NCI-H187 (cell line): ENCODE data around the gene KANSL1.
"Not testable (repeated sequence)": the region's sequence is repeated elsewhere in the genome, so short reads cannot be mapped to it uniquely, and the experiment has no call there.

Experiments
- DNase-seq, 2 experiments: peaks; one replicate each; lab custom pipeline; 2025; lab: John Stamatoyannopoulos, UW

KANSL1 gene, protein sequence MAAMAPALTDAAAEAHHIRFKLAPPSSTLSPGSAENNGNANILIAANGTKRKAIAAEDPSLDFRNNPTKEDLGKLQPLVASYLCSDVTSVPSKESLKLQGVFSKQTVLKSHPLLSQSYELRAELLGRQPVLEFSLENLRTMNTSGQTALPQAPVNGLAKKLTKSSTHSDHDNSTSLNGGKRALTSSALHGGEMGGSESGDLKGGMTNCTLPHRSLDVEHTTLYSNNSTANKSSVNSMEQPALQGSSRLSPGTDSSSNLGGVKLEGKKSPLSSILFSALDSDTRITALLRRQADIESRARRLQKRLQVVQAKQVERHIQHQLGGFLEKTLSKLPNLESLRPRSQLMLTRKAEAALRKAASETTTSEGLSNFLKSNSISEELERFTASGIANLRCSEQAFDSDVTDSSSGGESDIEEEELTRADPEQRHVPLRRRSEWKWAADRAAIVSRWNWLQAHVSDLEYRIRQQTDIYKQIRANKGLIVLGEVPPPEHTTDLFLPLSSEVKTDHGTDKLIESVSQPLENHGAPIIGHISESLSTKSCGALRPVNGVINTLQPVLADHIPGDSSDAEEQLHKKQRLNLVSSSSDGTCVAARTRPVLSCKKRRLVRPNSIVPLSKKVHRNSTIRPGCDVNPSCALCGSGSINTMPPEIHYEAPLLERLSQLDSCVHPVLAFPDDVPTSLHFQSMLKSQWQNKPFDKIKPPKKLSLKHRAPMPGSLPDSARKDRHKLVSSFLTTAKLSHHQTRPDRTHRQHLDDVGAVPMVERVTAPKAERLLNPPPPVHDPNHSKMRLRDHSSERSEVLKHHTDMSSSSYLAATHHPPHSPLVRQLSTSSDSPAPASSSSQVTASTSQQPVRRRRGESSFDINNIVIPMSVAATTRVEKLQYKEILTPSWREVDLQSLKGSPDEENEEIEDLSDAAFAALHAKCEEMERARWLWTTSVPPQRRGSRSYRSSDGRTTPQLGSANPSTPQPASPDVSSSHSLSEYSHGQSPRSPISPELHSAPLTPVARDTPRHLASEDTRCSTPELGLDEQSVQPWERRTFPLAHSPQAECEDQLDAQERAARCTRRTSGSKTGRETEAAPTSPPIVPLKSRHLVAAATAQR (N-terminal part only)

DNA sequence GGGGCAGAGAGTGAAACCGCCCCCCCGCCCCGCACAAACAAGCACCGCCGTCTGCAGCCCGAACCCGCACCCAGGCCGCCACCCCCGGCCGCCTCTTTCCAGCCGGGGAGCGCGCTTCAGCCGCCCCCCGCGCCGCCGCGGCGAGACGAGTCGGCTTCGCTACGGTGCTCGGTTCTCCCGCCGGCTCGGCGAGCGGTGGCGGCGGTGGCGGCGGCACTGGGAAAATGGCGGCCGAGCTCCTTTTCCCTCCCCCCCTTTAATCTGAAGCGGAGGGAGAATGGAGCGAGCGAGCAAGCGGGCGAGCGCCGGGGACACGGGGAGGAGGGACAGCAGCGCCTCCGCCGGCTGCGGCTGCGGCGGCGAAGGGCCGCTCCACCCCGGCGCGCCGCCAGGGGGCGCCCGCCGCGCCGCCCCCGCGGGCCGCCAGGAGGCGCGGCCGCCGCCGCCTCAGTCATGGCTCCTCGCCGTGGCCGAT, at the start of gene KANSL1:
Gene KANSL1 (minus strand): TSS at position 279 of the 475 bp plus-strand sequence. CDS start 21,286 bp downstream, outside the sequence.
- peak; percentile 25 to 75 for DNase-seq

DNA sequence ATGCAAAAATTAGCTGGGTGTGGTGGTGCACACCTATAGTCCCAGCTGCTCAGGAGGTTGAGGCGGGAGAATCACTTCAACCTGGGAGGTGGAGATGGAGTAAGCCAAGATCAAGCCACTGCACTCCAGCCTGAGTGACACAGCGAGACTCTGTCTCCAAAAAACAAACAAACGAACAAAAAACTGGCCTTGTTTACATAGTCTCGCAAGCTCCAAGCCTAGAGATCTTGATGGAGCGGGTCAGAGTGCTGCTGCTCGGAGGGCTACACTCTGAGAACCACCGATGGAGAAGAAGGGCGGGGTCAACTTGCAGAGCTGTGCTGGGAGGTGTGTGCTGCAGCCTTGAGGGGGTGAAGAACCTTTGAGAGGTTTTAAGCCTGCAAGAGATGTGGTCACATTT, 38.1 kb upstream of the KANSL1 start:
- not testable (repeated sequence) for DNase-seq

DNA sequence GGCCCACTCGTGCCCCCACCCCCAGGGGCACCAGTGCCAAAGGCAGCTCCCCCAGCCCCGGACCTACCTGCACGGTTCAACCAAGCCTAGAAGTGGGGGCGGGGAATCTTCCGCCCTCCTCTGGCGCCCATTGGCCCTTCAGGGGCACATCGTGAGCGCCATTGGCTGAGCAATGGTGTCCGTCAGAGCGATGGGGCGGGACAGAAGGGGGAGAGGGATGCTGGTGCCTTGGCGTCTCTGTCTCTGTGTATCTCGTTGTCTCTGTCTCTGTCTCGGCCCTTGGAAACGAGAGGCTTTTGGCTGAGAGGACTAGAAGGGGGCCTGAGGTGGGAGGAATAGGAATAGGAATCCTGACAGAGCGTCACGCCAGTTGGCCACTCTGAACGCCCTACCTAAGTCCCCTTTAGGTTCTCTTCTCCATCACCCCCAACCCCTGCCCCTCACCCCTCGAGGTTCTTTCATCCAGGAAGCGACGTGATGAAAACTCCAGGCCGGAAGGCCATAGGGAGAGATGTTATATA, 32.1 kb upstream of the KANSL1 start:
- peak; percentile 83 to 91 for DNase-seq

DNA sequence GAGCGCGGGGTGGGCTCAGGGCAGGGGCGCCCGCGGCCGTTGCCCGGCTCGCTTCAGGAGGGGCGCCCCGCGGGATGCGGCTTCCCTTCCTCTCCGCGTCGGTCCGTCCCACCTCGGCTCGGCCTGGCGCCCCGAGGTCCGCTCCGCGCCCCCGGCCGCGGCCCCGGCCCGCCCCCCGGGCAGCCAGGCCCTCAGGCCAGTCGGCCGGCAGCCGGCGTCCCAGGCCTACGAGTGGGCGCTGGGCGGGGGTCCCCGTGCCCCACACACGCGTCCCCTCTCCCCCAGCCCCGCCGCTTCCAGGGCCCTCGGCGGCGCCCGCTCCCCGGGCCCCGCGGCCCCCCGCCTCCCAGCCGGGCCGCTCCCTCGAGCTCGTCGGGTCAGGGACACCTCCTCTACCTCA, 31.6 kb upstream of the KANSL1 start:
- DNase-seq = not testable (repeated sequence)

DNA sequence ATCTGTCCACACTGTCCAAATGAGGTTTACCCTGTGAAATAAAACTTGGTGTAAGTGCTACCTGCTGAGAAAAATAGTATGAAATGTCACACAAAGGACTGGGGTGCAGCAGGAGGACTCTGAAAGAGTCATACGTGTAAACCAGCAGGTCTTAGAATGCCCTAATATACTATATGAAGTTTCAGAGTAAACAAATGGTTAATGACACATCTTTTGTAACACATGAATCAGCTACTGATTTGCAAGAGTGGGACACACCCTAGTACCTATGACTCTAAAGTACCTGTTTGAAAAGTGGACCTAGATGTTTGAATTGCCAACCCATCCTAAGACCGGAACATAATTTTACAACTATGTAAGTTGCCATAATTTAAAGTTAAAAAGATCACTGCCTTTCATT, 29.8 kb upstream of the KANSL1 start:
- not testable (repeated sequence) for DNase-seq

DNA sequence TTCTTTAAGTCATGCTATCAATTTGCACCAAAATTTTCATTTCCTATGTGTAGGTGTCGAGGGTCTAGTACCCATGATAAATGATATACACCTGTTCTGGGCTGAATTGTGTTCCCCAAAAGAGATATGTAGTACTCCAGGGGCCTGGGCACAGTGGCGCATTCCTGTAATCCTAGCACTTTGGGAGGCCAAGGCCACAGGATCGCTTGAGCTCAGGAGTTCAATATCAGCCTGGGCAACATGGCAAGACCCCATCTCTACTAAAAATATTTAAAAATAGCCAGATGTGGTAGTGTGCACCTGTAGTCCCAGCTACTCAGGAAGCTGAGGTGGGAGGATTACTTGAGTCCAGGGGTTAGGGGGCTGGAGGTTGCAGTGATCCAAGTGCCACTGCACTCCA, 23.5 kb upstream of the KANSL1 start:
- no peak for DNase-seq

DNA sequence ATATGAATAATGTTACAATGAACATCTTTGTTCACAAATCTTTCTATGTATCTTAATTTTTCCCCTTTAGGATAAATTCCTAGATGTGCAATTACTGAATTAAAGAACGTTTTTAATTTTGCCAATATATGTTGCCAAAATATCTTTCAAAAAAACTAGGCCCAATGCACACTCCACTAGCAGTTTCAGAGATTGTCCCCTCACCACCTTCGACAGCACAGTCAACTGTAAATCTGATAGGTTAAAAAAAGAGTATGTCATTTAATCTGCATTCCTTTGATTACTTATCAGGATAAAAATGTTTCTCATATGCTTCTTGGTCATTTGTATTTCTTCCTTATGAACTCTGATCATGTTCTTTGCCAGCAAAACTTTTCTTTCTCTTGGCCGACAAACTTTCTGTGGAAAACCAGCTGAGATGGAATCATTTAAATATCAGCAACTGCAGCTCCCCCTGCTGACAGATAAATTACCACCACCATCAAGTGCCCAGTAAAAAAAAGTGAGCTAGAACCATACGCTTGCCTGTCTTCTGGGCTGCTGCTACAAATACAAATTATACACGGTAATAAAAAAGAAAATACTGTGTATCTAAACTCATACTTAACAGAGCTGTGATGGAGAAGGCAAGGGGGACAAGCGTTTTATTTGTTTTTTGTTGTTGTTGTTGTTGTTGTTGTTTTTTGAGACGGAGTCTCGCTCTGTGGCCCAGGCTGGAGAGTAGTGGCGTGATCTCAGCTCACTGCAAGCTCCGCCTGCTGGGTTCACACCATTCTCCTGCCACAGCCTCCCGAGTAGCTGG, 19.6 kb upstream of the KANSL1 start:
- DNase-seq = no peak

DNA sequence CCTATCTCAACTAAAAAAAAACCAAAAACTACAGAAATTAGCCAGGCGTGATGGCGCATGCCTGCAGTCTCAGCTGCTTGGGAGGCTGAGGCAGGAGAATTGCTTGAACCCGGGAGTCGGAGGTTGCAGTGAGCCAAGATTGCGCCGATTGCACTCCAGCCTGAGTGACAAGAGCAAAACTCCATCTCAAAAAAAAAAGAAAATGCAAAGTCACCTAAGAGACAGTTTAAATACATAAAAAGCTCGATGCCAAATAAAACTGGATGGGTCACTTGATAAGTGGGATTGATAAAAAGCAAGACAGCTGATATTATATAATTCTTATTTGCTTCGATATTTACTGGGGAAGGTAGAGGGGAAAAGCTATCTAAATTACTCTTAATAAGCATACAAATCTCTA, 15.8 kb upstream of the KANSL1 start:
- DNase-seq = no peak

DNA sequence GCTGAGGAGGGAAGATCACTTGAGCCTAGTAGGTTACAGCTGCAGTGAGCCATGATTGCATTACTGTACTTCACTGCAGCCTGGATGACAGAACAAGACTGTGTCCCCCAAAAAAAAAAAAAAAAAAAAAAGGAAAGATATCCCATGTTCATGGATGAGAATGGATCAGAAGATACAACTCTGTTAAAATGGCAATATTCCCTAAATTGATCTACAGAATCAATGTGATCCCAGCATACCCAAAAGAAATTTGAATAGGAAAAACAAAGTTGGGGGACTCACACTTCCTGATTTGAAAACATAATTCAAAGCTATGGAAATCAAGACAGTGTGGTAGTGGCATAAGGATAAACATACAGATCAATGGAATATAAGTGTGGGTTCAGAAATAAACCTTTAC, 12.7 kb upstream of the KANSL1 start:
- no peak for DNase-seq

DNA sequence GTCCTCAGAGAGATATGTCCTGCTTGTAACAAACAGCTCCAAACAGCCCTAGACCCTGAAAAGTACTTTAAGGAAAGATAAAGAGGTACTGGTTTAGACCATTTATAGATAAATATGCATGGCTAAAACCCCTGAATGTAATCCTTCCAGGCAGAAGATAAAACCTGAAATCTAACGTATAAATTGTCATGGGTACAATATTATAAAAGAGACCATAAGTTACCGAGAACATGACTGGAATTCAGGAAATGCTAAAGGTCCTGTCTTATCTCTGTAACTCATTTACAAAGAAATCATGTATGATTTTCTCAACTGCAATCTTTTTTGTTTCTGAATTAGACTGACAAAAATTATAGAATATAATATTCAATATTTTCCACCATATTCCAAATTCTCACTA, 9.2 kb upstream of the KANSL1 start:
- no peak for DNase-seq

DNA sequence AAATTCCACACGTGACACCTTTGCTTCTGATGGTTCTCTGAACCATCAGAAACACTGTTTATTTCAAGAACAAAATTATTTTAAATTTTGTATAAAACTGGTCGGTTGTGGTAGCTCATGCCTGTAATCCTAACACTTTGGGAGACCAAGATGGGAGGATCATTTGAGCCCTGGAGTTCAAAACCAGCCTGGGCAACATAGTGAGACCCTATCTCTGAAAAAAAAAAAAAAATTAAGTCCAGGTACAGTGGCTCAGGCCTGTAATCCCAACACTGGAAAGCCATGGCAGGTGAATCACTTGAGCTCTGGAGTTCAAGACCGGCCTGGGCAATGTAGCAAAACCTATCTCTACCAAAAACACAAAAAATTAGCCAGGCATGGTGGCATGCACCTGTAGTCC, 8.3 kb upstream of the KANSL1 start:
- DNase-seq = no peak

DNA sequence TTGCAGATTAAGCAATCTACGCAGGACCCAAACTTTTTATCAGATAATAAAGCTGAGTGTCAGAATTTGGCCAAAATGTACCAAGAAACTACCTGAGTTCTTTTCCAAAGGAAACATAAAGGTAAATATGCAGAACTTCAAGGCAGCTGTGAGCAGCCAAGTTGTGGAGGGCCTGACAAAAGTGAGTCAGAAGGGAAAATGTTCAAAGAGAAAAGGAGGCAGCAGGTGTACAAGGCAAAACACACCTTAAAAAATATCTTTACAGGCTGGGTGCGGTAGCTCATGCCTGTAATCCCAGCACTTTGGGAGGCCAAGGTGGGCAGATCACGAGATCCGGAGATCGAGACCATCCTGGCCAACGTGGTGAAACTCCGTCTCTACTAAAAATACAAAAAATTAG, 7.0 kb upstream of the KANSL1 start:
- no peak for DNase-seq

DNA sequence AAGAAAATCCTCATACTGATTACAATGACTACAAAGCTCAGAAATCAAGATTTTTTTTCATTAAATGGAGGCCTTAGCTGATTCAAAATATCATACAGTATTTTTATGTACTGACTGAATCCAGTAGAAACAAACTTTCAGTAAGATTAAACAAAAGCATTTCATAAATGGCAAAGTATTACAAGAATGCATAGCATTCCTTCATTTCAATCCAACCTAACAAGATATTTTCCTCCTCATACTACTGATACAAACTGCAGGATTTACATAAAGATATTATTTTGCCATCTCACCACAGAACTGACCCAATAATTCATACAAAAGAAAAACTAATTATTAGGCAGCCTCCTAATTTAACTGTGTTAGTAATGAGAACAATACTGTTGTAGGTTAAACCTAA, 6.2 kb upstream of the KANSL1 start:
- DNase-seq = no peak

DNA sequence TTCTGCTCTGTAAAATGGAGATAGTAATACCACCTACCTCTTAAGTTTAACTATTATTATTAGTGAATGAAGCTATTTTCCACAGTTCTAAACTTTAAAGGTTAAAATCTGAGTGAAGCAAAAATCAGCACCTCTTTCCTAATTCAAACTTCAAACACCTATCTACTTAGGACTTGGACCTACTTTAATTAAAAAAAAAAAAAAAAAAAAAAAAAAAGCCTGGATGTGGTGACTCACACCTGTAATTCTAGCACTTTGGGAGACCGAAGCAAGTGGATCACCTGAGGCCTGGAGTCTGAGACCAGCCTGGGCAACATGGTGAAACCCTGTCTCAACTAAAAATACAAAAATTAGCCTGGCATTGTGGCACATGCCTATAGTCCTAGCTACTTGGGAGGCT, 5.0 kb upstream of the KANSL1 start:
- DNase-seq = no peak

DNA sequence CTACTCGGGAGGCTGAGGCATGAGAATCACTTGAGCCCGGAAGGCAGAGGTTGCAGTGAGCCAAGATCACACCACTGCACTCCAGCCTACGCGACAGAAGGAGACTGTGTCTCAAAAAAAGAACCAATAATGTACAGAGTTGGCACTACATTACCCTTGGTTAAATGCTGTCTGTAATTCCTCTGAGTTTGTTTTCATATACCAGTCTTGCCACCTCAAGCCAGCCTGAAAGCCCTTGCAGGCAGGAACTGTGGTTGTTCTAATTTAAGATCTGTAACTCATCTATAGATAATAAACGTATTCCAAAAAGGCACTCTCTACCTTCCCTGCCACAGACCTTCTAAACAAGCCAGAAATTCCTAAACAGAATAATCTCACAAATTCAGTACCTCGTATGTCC, 4.3 kb upstream of the KANSL1 start:
- DNase-seq = no peak

DNA sequence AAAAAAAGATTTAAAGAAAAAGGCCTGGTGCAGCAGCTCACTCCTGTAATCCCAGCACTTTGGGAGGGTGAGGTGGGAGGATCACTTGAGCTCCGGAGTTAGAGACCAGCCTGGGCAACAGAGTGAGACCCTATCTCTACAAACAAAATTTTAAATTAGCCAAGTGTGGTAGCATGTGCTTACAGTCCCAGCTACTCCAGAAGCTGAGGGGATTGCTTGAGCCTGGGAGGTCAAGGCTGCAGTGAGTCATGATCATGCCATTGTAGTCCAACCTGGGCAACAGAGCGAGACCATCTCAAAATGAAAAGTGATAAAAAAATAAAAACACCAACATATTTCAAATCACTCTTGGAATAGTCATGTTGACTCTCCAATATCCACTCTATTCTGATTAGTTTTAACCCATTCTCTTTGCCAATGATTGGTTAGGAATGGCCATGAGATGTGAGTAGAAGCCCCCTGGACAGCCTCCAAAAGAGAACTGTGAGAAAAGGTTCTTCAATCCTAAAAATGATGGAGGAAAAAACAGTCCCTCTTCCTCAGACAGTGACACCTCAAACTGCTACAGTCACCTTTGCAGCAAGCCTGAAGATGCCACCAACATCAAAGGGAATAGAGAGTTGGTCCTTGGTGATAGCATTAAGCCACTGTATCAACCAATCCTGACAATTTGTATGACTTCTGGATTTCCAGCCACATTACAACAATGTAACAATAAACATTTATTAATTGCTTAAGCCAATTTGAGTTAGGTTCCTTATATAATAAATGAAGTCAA, 2.9 kb upstream of the KANSL1 start:
- DNase-seq = no peak

DNA sequence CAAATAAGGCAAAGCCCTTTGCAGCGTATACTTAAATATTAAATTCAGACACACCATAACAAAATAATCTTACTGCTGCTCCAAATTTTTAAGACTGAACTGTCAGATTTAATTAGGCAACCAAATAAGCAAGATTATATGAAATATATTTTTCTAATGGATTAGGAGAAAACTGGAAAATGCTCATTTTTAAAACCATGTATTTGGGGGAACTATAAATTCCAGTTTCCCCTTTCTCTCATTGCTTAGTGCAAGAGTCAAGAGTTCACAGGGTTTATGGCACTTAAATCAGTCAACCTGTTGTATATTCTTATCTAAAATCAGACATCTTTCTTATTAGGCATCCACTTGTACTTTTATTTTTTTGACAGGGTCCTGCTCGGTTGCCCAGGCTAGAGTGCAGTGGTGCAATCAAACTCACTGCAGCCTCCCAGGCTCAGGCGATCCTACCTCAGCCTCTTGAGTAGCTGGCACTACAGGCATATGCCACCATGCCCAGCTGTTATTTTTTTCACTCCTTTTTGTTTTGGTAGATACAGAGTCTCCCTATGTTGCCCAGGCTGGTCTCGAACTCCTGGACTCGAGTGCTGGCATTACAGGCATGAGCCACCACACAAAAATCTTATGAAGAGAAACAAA, 2.1 kb upstream of the KANSL1 start:
- DNase-seq = no peak

DNA sequence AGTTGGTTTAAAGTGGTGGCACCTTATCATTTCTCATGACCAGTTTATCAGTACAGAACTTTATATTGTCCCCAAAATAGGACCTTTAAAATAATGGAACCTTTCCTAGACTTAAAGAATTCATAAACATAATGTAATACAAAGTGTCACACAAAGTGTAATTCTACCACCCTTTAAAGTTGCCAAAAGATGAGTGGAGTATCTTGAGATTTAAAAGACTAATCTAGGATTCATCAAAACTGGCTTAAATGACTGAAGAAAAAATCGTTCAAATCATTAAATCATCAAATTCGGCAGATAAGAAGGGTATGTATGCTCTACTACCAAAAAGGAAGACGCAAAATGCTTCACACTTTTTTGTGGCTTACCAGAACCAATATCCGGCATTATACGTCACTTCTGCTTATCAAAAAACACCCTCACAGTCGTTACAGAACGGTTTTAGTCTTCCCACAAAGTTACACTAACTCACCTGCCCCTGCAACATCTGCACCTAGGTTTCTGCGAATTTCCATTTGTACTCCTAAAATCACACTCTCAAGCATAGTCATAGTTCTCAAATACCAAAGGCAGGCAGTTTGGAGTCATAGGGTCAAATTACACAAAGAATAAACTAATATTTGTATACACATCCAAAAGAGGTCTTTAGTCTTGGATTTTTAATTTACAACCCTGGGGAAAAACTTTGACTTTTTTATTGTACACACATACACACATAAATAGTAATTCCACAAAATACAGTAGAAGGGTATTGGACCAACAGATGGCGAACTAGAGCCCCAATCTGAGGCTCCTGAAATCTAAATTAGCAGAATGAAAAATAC, 1.4 kb upstream of the KANSL1 start:
- DNase-seq = no peak
